Smooth muscle cell (in vitro differentiated cells): ENCODE measurements around the gene CTAG2. TPM values are rescaled to one million over a fixed set of nuclear protein-coding genes. Genes with fewer than 3 reads are reported as not detected.

Source experiments
- DNase-seq: peaks from one replicate; lab custom pipeline; 2025; ENCODE audit not compliant: unreplicated experiment; lab: John Stamatoyannopoulos, UW
- H2AFZ ChIP-seq: fragments of 200-600 bp; sonication (generic); 2 replicates; pipeline ENCODE4 v1.6.0; 2016; ENCODE audit warnings: antibody characterized with exemption, low read depth, mild to moderate bottlenecking
- H3F3A ChIP-seq: fragments of 200-600 bp; sonication (generic); 2 replicates; pipeline ENCODE4 v1.6.0; 2017; ENCODE audit warnings: antibody characterized with exemption, low read depth
- H3K27ac ChIP-seq: fragments of 200-600 bp; sonication (generic); 2 replicates; pipeline ENCODE4 v1.5.1; 2016; ENCODE audit warnings: low read depth, mild to moderate bottlenecking
- H3K27me3 ChIP-seq: fragments of 200-600 bp; sonication (generic); 2 replicates; pipeline ENCODE4 v1.6.1; 2016; ENCODE audit warnings: low read depth, mild to moderate bottlenecking
- H3K36me3 ChIP-seq: fragments of 200-600 bp; sonication (generic); 2 replicates; pipeline ENCODE4 v1.5.1; 2016; ENCODE audit warnings: low read depth
- H3K4me1 ChIP-seq: fragments of 200-600 bp; sonication (generic); 2 replicates; pipeline ENCODE4 v1.5.1; 2016; ENCODE audit warnings: low read depth
- H3K4me2 ChIP-seq: fragments of 200-600 bp; sonication (generic); 2 replicates; pipeline ENCODE4 v1.6.0; 2016; ENCODE audit warnings: mild to moderate bottlenecking
- H3K4me3 ChIP-seq: fragments of 200-600 bp; sonication (generic); 2 replicates; pipeline ENCODE4 v1.5.1; 2016; ENCODE audit warnings: mild to moderate bottlenecking
- H3K79me2 ChIP-seq: fragments of 200-600 bp; sonication (generic); 2 replicates; pipeline ENCODE4 v1.6.0; 2016; ENCODE audit warnings: low read depth, mild to moderate bottlenecking
- H3K9ac ChIP-seq: fragments of 200-600 bp; sonication (generic); 2 replicates; pipeline ENCODE4 v1.6.0; 2016; ENCODE audit warnings: low read depth
- H3K9me3 ChIP-seq: fragments of 200-600 bp; sonication (generic); replicated peaks from 2 replicates; pipeline ENCODE4 v1.5.1; 2016; ENCODE audit warnings: low read depth
- H4K20me1 ChIP-seq: fragments of 200-600 bp; sonication (generic); 2 replicates; pipeline ENCODE4 v1.6.0; 2016; ENCODE audit warnings: low read depth
- WGBS: methylation state at CpG from one replicate; pipeline ENCODE4 v1.1.7; 2016; ENCODE audit warnings: low lambda C conversion rate; 5-methylcytosine and 5-hydroxymethylcytosine counted together
- polyA plus RNA-seq: library from polyadenylated mRNA; unstranded; fragments of >200 nt; fragmentation: Nextera tagmentation; extraction: Ambion mirVana; gene quantifications from 2 replicates; pipeline ENCODE4 v1.2.1, GENCODE V29; 2016
- total RNA-seq: library from RNA; depleted of rRNA; stranded (reverse); fragments of >200 nt; gene quantifications from 2 replicates; pipeline ENCODE4 v1.2.3, GENCODE V29; 2014
- TF ChIP-seq, protein P1 (sequence below): fragments of 200-600 bp; sonication (generic); IDR thresholded peaks from 2 replicates; pipeline ENCODE4 v1.5.1; 2017; ENCODE audit warnings: borderline replicate concordance, mild to moderate bottlenecking, antibody characterized with exemption; ENCODE audit not compliant: insufficient read depth, poor library complexity, severe bottlenecking

CTAG2 gene
- total and polyA plus RNA-seq, 2 experiments from 2014 or later = not detected

DNA sequence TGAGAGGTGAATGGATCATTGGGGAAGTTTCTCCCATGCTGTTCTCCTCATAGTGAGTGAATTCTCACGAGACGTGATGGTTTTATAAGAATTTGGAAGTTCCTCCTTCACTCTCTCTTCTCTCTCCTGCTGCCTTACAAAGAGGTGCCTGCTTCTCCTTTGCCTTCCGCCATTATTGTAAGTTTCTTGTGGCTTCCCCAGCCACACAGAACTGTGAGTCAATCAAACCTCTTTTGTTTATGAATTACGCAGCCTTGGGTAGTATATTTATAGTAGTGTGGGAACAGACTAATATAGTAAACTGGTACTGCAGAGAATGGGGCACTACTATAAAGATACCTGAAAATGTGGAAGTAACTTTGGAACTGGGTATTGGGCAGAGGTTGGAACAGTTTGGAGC is 7.8 kb upstream of the CTAG2 start:
- Histone ChIP-seq H4K20me1 (no peaks in the 10 kb centered on the region), H3K79me2 (no peaks in the 10 kb centered on the region), H3K27ac (no peak overlapping the region), H3K9me3 (no peaks in the 10 kb centered on the region), H3K36me3 (no peaks in the 10 kb centered on the region), H2AFZ (no peak overlapping the region), H3K4me1 (no peaks in the 10 kb centered on the region), H3K4me2 (no peak overlapping the region), H3K27me3 (no peaks in the 10 kb centered on the region), H3F3A (no peaks in the 10 kb centered on the region), H3K9ac (no peak overlapping the region), H3K4me3 (no peak overlapping the region)
- TF ChIP-seq, protein P1, sequence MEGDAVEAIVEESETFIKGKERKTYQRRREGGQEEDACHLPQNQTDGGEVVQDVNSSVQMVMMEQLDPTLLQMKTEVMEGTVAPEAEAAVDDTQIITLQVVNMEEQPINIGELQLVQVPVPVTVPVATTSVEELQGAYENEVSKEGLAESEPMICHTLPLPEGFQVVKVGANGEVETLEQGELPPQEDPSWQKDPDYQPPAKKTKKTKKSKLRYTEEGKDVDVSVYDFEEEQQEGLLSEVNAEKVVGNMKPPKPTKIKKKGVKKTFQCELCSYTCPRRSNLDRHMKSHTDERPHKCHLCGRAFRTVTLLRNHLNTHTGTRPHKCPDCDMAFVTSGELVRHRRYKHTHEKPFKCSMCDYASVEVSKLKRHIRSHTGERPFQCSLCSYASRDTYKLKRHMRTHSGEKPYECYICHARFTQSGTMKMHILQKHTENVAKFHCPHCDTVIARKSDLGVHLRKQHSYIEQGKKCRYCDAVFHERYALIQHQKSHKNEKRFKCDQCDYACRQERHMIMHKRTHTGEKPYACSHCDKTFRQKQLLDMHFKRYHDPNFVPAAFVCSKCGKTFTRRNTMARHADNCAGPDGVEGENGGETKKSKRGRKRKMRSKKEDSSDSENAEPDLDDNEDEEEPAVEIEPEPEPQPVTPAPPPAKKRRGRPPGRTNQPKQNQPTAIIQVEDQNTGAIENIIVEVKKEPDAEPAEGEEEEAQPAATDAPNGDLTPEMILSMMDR = no peak
- WGBS = 82% methylated on average over 4 of the region's 4 CpGs
- no peak for DNase-seq

DNA sequence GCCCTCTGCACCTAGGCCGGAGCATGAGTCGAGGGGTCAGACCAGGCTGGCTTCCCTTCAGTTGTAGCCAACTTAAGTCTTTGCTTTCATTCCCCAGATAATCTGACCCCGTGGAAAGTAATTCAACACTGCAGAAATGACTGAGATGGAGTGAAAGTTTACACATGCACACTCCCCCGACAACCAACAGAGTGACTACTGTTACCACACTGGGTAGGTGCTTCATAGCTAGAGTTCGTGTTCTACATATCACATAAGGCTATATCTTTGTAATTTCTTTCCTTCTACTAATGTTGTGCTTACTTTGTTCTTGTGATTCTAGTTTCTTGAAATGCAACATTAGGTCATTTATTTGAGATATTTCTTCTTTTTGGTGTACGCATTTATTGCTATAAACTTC is 7.2 kb upstream of the CTAG2 start:
- H3F3A ChIP-seq = no peaks in the 10 kb centered on the region
- no peak overlapping the region for H3K4me3 ChIP-seq
- DNase-seq = no peak
- H3K4me1 ChIP-seq = no peaks in the 10 kb centered on the region
- H3K9ac ChIP-seq = no peak overlapping the region
- TF ChIP-seq, protein P1 = no peak
- no peak overlapping the region for H3K27ac ChIP-seq
- no peaks in the 10 kb centered on the region for H3K79me2 ChIP-seq
- no peaks in the 10 kb centered on the region for H4K20me1 ChIP-seq
- WGBS = 77% methylated on average over 6 of the region's 6 CpGs
- no peak overlapping the region for H2AFZ ChIP-seq
- no peaks in the 10 kb centered on the region for H3K36me3 ChIP-seq
- H3K9me3 ChIP-seq = no peaks in the 10 kb centered on the region
- no peak overlapping the region for H3K4me2 ChIP-seq
- H3K27me3 ChIP-seq = no peaks in the 10 kb centered on the region

DNA sequence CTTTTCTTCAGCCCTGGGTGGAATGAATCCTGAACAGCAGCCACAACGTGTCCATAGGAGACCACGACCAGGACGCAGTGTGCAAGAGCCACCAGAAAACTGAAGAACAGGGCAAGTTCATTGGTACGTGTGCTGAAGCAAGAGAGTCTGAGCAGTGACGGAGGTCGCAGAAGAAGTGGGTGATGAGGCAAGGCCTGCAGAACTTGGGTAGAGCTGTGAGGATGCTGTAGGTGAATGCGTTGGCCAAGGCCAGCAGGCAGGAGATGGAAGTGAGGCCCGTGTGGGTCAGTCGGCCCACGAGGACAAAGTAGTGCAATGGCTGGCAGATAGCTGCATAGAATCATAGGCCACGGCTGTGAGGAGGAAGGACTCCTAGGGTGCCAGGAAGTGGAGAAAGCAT is 5.6 kb upstream of the CTAG2 start:
- Histone ChIP-seq H3K4me2 (no peak overlapping the region), H3K27ac (no peak overlapping the region), H3K4me1 (no peaks in the 10 kb centered on the region), H3K9me3 (no peaks in the 10 kb centered on the region), H4K20me1 (no peaks in the 10 kb centered on the region), H3K9ac (no peak overlapping the region), H3K79me2 (no peaks in the 10 kb centered on the region), H3K27me3 (no peaks in the 10 kb centered on the region), H3K4me3 (no peak overlapping the region), H3K36me3 (no peaks in the 10 kb centered on the region), H2AFZ (no peak overlapping the region), H3F3A (no peaks in the 10 kb centered on the region)
- DNase-seq = no peak
- TF ChIP-seq, protein P1 = no peak
- 88% methylated on average over 11 of the region's 11 CpGs for WGBS

DNA sequence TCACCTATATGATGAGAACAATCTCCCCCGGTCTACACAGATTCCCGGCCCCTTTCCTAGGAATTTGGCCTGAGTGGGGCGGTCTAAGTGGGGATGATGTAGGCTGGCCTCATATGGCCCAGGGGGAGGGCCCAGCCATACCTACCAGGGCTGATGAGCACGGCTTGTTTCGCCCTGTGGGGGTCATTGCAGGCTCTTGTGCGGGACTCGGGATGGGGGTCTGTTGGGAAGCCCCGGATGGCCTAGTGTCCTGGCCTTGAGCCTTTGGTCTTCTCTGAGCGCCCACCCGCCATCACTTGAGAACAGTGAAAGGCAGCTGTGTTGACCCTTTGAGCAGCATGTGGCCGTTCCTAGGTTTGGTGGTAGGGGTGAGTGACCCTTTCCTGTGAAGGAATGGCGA is 4.8 kb upstream of the CTAG2 start:
- no peak overlapping the region for H3K27ac ChIP-seq
- no peak overlapping the region for H2AFZ ChIP-seq
- no peak for DNase-seq
- no peaks in the 10 kb centered on the region for H3K79me2 ChIP-seq
- H3K4me2 ChIP-seq = no peak overlapping the region
- H3K4me1 ChIP-seq = no peaks in the 10 kb centered on the region
- 90% methylated on average over 12 of the region's 12 CpGs for WGBS
- no peaks in the 10 kb centered on the region for H3K27me3 ChIP-seq
- TF ChIP-seq, protein P1 = no peak
- H3K9me3 ChIP-seq = no peaks in the 10 kb centered on the region
- H4K20me1 ChIP-seq = no peaks in the 10 kb centered on the region
- H3F3A ChIP-seq = no peaks in the 10 kb centered on the region
- no peaks in the 10 kb centered on the region for H3K36me3 ChIP-seq
- no peak overlapping the region for H3K4me3 ChIP-seq
- no peak overlapping the region for H3K9ac ChIP-seq
